Measurements from ENCODE around the gene KITLG. TPM values are rescaled to one million over a fixed set of nuclear protein-coding genes. Genes with fewer than 3 reads are reported as not detected.
"Not testable (repeated sequence)": the region's sequence is repeated elsewhere in the genome, so short reads cannot be mapped to it uniquely, and the experiment has no call there.

The KITLG gene
- total and polyA plus RNA-seq, 4 donors = 0.39 to 3.0 (median 0.86) TPM

DNA sequence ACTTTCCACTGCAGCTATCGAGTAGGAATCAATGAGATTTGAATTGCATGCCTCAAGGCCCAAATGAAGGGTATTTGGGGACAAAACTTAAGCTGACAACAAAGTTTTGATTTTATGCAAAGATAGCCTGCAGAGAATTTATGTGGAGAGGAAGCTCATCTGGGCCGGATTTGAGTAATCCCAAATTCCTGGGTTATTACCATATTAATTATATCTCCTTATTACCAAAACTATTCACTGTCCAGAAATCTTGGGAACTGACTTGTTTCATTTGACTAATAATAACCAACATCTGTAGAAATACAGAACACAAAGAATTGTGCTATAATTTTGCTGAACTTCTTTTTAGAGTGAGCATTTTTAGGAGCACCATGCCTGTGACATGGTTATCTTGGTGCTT, 70.4 kb downstream of the KITLG start:
- TF ChIP-seq EGR1 (IDR thresholded peaks at IDR 0.05; ENCODE audit: low read depth in 2 of 2) (no peak), NR2F2 (IDR thresholded peaks at IDR 0.05) (no peak), RAD21 (IDR thresholded peaks at IDR 0.05) (no peak), RXRA (IDR thresholded peaks at IDR 0.05) (no peak), JUND (IDR thresholded peaks at IDR 0.05) (no peak), TAF1 (conservative IDR thresholded peaks at IDR 0.05) (no peak)
- TF ChIP-seq, protein P1, sequence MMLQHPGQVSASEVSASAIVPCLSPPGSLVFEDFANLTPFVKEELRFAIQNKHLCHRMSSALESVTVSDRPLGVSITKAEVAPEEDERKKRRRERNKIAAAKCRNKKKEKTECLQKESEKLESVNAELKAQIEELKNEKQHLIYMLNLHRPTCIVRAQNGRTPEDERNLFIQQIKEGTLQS (IDR thresholded peaks at IDR 0.05) = no peak
- TF ChIP-seq, protein P2, sequence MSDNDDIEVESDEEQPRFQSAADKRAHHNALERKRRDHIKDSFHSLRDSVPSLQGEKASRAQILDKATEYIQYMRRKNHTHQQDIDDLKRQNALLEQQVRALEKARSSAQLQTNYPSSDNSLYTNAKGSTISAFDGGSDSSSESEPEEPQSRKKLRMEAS (IDR thresholded peaks at IDR 0.05) = no peak
- TF ChIP-seq, protein P3, sequence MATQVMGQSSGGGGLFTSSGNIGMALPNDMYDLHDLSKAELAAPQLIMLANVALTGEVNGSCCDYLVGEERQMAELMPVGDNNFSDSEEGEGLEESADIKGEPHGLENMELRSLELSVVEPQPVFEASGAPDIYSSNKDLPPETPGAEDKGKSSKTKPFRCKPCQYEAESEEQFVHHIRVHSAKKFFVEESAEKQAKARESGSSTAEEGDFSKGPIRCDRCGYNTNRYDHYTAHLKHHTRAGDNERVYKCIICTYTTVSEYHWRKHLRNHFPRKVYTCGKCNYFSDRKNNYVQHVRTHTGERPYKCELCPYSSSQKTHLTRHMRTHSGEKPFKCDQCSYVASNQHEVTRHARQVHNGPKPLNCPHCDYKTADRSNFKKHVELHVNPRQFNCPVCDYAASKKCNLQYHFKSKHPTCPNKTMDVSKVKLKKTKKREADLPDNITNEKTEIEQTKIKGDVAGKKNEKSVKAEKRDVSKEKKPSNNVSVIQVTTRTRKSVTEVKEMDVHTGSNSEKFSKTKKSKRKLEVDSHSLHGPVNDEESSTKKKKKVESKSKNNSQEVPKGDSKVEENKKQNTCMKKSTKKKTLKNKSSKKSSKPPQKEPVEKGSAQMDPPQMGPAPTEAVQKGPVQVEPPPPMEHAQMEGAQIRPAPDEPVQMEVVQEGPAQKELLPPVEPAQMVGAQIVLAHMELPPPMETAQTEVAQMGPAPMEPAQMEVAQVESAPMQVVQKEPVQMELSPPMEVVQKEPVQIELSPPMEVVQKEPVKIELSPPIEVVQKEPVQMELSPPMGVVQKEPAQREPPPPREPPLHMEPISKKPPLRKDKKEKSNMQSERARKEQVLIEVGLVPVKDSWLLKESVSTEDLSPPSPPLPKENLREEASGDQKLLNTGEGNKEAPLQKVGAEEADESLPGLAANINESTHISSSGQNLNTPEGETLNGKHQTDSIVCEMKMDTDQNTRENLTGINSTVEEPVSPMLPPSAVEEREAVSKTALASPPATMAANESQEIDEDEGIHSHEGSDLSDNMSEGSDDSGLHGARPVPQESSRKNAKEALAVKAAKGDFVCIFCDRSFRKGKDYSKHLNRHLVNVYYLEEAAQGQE (IDR thresholded peaks at IDR 0.05) = no peak
- TF ChIP-seq, protein P4, sequence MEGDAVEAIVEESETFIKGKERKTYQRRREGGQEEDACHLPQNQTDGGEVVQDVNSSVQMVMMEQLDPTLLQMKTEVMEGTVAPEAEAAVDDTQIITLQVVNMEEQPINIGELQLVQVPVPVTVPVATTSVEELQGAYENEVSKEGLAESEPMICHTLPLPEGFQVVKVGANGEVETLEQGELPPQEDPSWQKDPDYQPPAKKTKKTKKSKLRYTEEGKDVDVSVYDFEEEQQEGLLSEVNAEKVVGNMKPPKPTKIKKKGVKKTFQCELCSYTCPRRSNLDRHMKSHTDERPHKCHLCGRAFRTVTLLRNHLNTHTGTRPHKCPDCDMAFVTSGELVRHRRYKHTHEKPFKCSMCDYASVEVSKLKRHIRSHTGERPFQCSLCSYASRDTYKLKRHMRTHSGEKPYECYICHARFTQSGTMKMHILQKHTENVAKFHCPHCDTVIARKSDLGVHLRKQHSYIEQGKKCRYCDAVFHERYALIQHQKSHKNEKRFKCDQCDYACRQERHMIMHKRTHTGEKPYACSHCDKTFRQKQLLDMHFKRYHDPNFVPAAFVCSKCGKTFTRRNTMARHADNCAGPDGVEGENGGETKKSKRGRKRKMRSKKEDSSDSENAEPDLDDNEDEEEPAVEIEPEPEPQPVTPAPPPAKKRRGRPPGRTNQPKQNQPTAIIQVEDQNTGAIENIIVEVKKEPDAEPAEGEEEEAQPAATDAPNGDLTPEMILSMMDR (IDR thresholded peaks at IDR 0.05; ENCODE audit: low read depth, low read length, missing input control) = no peak
- no peaks in the 10 kb centered on the region for H3K9me3 ChIP-seq (ENCODE audit: control insufficient read depth in 4 of 4, low read length in 3 of 4)
- no peak overlapping the region for H3K9ac ChIP-seq (ENCODE audit: low read depth in 1 of 2, low read length in 2 of 2)
- no peaks in the 10 kb centered on the region for H3K27me3 ChIP-seq (ENCODE audit: control insufficient read depth in 4 of 4, insufficient read depth in 4 of 4, low read length in 3 of 4)
- no peaks in the 10 kb centered on the region for H3K36me3 ChIP-seq (ENCODE audit: control insufficient read depth in 4 of 4, insufficient read depth in 3 of 4, low read depth in 1 of 4, low read length in 3 of 4)
- H3K27ac ChIP-seq (ENCODE audit: low read depth in 1 of 2, low read length in 2 of 2) = no peak overlapping the region
- DNase-seq (ENCODE audit: low spot score) = no peak
- WGBS = 91% methylated on average over 2 of the region's 2 CpGs
- no peaks in the 10 kb centered on the region for H3K4me1 ChIP-seq (ENCODE audit: control insufficient read depth in 4 of 4, insufficient read depth in 4 of 4, low read length in 3 of 4)
- H3K4me3 ChIP-seq (ENCODE audit: low read depth in 1 of 3, low read length in 3 of 3) = no peak overlapping the region

DNA sequence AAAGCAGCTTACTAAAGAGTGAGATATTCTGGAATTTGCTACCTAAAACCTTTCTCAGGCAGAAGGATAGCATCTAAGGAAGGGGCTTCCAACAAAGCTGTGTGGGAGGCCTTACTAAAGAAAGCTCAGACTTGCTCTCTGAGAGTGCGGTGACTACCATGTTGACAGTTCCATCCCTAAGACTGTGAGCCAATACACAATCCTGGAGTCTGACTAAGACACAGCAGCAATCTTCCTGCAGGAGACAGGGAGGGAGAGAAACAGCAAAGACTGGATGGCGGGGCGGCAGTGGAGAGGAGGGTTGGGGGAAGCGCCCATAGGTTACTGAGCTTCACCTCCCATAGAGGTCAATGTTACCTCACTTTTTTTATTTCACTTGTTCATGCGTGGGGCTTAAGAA, 70.9 kb downstream of the KITLG start:
- Histone ChIP-seq H3K27ac (ENCODE audit: low read depth in 1 of 2, low read length in 2 of 2) (no peak overlapping the region), H3K36me3 (ENCODE audit: control insufficient read depth in 4 of 4, insufficient read depth in 3 of 4, low read depth in 1 of 4, low read length in 3 of 4) (no peaks in the 10 kb centered on the region), H3K27me3 (ENCODE audit: control insufficient read depth in 4 of 4, insufficient read depth in 4 of 4, low read length in 3 of 4) (no peaks in the 10 kb centered on the region), H3K9me3 (ENCODE audit: control insufficient read depth in 4 of 4, low read length in 3 of 4) (no peaks in the 10 kb centered on the region), H3K4me1 (ENCODE audit: control insufficient read depth in 4 of 4, insufficient read depth in 4 of 4, low read length in 3 of 4) (no peaks in the 10 kb centered on the region), H3K9ac (ENCODE audit: low read depth in 1 of 2, low read length in 2 of 2) (no peak overlapping the region), H3K4me3 (ENCODE audit: low read depth in 1 of 3, low read length in 3 of 3) (no peak overlapping the region)
- no peak for TF ChIP-seq FOXA2 (IDR thresholded peaks at IDR 0.05)
- no peak for TF ChIP-seq RAD21 (IDR thresholded peaks at IDR 0.05)
- TF ChIP-seq NR2F2 (IDR thresholded peaks at IDR 0.05) = no peak
- DNase-seq (ENCODE audit: low spot score) = no peak
- WGBS = 96% methylated on average over 5 of the region's 5 CpGs

DNA sequence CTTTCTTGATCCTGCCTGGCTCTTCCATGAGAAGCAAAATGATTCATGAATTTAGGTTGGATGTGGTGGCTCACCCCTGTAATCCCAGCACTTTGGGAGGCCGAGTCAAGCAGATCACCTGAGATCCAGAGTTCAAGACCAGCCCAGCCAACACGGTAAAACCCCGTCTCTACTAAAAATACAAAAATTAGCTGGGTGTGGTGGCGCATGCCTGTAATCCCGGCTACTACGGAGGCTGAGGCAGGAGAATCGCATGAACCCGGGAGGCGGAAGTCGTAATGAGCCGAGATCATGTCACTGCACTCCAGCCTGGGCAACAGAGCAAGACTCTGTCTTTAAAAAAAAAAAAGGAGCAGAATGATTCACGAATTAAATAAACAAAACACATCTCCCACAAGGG, 72.4 kb downstream of the KITLG start:
- H3K27ac ChIP-seq (ENCODE audit: low read depth in 1 of 2, low read length in 2 of 2); H3K36me3 ChIP-seq (ENCODE audit: control insufficient read depth in 4 of 4, insufficient read depth in 3 of 4, low read depth in 1 of 4, low read length in 3 of 4); H3K9me3 ChIP-seq (ENCODE audit: control insufficient read depth in 4 of 4, low read length in 3 of 4); H3K9ac ChIP-seq (ENCODE audit: low read depth in 1 of 2, low read length in 2 of 2); H3K27me3 ChIP-seq (ENCODE audit: control insufficient read depth in 4 of 4, insufficient read depth in 4 of 4, low read length in 3 of 4); H3K4me3 ChIP-seq (ENCODE audit: low read depth in 1 of 3, low read length in 3 of 3); H3K4me1 ChIP-seq (ENCODE audit: control insufficient read depth in 4 of 4, insufficient read depth in 4 of 4, low read length in 3 of 4); DNase-seq (ENCODE audit: low spot score): not testable (repeated sequence)
- WGBS = 97% methylated on average over 12 of the region's 12 CpGs
